Large intestine (tissue), 3 donors: ENCODE data around the gene CSNK1G2. TPM values are rescaled to one million over a fixed set of nuclear protein-coding genes. Genes with fewer than 3 reads are reported as not detected.

Experiments
- DNase-seq, 2 donors: peaks; one replicate each; pipeline versions ENCODE4 v3.0.0 to v3.0.0-alpha.2; 2013
- H3K27ac ChIP-seq: one replicate; pipeline ENCODE4 v1.5.1; 2013; ENCODE audit warnings: low read length
- H3K27me3 ChIP-seq: 2 replicates; pipeline ENCODE4 v1.6.1; 2013; ENCODE audit warnings: low read length; ENCODE audit not compliant: control insufficient read depth, insufficient read depth
- H3K36me3 ChIP-seq: 2 replicates; pipeline ENCODE4 v1.6.1; 2013; ENCODE audit warnings: low read length; ENCODE audit not compliant: control insufficient read depth, insufficient read depth
- H3K4me1 ChIP-seq: one replicate; pipeline ENCODE4 v1.6.1; 2013; ENCODE audit warnings: low read length; ENCODE audit not compliant: control insufficient read depth, insufficient read depth
- H3K4me3 ChIP-seq: one replicate; pipeline ENCODE4 v1.5.1; 2013; ENCODE audit warnings: low read length
- H3K9me3 ChIP-seq: one replicate; pipeline ENCODE4 v1.6.1; 2013; ENCODE audit warnings: mild to moderate bottlenecking, low read depth, low read length, moderate library complexity; ENCODE audit not compliant: control insufficient read depth
- WGBS: methylation state at CpG from one replicate; pipeline ENCODE4 v1.1.5; 2013; ENCODE audit warnings: low lambda C conversion rate; ENCODE audit not compliant: insufficient coverage; 5-methylcytosine and 5-hydroxymethylcytosine counted together
- polyA plus RNA-seq: library from polyadenylated mRNA; unstranded; fragments of 120-200 nt; gene quantifications from one replicate; pipeline ENCODE4 v1.2.1, GENCODE V29; 2013

Gene CSNK1G2
- polyA plus RNA-seq, 1 donor, result 56.9 TPM

DNA sequence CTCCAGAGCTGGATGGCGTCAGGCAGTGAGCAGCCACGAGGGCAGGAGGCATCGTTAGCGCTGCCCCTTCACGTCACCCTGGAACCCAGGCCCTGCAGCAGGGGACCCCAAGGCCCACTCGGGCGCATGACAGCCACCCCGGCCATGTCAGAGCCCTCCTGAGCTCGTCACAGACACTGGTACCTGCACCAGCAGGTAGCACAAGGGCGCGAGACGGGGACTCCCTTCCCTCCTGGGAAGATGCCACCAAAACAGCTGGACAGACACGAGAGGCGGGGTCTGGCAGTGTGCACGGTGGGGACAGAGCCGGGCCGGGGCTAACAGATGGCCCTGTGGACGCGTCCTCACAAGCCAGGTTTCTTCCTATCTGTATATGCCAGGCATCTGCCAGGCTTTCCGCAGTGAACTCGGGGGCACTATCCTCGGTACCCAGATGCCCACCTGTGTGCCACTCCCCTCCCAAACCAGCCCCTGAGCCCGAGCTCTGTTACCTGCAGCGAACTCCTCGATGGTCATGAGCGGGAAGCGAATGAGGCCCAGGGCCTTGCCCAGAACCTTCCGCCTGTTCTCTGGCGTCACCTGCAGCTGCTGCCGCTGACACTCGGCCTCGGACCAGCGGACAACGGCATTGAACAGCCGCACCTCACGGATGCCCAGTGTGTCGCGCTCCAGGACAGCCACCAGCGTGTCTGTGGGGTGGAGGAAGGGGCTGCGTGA is 48.7 kb downstream of the CSNK1G2 start:
- no CpG with 5 or more reads among the region's 40 CpGs for WGBS
- no peaks in the 10 kb centered on the region for H3K27me3 ChIP-seq
- H3K4me1 ChIP-seq, result no peaks in the 10 kb centered on the region
- H3K9me3 ChIP-seq, result peaks cover 17% of the 10 kb centered on the region
- H3K4me3 ChIP-seq, result no peak overlapping the region
- peaks cover 76% of the 10 kb centered on the region for H3K36me3 ChIP-seq
- DNase-seq, result no peak
- H3K27ac ChIP-seq, result no peak overlapping the region

DNA sequence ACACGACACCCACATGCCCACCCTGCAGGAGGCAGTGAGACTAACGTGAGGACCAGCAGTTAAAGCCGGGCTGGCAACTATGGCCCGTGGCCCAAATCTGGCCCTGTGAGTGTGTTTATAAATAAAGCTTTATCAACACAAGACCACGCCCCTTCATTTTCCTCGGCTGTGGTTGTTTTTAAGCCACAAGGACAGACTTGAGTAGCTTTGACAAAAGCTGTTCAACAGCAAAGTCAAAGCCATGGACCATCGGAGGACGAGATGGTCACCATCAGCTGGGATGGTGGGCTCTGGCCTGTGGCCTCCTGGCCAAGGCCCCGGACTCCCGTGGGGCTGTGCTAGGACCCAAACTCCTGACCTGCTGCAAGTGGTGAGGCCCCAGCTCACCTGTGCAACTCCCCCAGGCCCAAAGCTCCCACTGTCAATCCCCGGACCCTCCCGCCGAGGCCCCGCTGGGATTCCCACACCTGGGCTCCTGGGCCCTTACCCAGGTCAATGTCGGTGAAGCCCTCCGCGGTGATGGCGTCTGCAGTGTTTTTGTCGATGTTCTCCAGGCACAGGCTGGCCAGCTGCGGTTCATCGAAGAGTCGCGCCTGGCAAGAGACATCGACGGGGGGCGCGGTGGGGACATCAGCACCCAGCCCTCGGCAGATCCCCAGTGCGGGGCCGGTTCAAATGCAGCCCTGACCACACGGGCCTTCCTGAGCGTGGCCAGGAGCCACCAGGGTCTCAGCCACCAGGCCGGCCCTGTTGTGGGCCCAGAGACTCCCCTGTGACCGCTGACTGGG is 49.5 kb downstream of the CSNK1G2 start:
- peaks cover 70% of the 10 kb centered on the region for H3K36me3 ChIP-seq
- H3K27me3 ChIP-seq, result no peaks in the 10 kb centered on the region
- no peak overlapping the region for H3K4me3 ChIP-seq
- H3K9me3 ChIP-seq, result peaks cover 17% of the 10 kb centered on the region
- no CpG with 5 or more reads among the region's 34 CpGs for WGBS
- DNase-seq, result no peak
- no peaks in the 10 kb centered on the region for H3K4me1 ChIP-seq
- no peak overlapping the region for H3K27ac ChIP-seq

DNA sequence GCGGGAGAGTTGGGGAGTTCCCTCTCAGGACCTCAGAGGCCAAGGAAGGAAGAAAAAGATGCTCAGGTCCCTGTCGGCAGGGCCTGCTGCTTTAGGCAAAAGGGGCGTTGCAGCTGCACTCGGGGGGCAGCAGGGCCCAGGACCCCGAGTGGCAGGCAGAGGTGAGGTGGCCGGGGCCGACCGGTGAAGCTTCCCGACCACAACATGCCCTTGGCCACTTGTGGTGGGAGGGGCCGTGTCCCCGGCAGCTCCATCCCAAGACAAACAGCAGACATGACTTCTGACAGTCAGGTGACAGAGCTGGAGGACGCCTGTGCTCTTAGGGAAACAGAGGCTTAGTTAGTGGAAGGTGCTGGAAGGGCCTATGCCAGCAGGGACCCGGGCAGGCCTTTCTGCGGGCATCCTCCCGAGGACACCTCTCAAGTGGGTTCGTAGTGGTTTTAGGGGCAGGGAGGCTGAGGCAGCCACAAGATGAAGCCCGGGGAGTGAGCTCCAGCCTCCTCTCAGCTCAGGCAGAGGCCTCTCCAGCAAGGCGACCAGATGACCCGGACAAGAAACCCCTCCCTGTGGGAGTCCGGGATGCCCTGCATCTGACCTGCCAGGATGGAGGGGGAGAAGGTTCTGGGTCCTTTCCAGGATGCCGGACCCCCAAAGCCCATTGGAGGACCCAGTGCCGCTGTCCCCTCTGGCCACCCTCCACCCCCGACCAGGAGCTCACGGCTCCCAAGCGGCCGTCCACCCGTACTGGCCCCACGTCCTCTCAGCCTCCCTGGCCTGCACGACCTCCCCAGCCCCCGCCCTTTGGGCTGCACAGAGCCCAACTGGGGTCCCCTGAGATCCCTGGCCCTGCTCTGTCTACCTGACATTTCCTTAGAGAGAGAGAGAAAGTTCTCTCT is 50.3 kb downstream of the CSNK1G2 start:
- no peaks in the 10 kb centered on the region for H3K27me3 ChIP-seq
- H3K4me1 ChIP-seq, result no peaks in the 10 kb centered on the region
- no peak for DNase-seq
- no peak overlapping the region for H3K4me3 ChIP-seq
- WGBS, result no CpG with 5 or more reads among the region's 30 CpGs
- H3K27ac ChIP-seq, result no peak overlapping the region
- peaks cover 11% of the 10 kb centered on the region for H3K9me3 ChIP-seq
- peaks cover 67% of the 10 kb centered on the region for H3K36me3 ChIP-seq

DNA sequence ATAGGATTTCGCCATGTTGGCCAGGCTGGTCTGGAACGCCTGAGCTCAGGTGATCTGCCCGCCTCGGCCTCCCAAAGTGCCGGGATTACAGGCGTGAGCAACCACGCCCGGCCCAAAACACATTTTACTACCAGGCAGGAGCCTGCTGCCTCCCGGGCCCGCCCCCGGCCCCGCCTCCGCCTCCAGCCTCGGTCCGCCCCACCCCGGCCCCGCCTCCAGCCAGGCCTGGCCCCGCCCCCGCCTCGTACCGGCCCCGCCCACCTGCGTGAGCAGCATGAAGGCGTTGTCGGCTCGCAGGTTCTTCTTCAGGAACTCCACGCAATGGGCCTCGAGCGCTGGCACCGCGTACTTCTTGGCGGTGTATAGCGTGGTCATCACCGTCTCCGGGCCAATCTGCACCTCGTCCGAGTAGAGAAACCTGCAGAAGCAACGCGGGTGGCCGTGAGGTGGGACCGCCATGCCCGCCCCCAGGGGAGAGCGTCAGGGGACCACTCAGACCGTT is 51.8 kb downstream of the CSNK1G2 start:
- no CpG with 5 or more reads among the region's 44 CpGs for WGBS
- no peak for DNase-seq
- H3K27me3 ChIP-seq, result no peaks in the 10 kb centered on the region
- H3K9me3 ChIP-seq, result peaks cover 12% of the 10 kb centered on the region
- no peak overlapping the region for H3K4me3 ChIP-seq
- H3K27ac ChIP-seq, result no peak overlapping the region
- no peaks in the 10 kb centered on the region for H3K4me1 ChIP-seq
- H3K36me3 ChIP-seq, result peaks cover 56% of the 10 kb centered on the region

DNA sequence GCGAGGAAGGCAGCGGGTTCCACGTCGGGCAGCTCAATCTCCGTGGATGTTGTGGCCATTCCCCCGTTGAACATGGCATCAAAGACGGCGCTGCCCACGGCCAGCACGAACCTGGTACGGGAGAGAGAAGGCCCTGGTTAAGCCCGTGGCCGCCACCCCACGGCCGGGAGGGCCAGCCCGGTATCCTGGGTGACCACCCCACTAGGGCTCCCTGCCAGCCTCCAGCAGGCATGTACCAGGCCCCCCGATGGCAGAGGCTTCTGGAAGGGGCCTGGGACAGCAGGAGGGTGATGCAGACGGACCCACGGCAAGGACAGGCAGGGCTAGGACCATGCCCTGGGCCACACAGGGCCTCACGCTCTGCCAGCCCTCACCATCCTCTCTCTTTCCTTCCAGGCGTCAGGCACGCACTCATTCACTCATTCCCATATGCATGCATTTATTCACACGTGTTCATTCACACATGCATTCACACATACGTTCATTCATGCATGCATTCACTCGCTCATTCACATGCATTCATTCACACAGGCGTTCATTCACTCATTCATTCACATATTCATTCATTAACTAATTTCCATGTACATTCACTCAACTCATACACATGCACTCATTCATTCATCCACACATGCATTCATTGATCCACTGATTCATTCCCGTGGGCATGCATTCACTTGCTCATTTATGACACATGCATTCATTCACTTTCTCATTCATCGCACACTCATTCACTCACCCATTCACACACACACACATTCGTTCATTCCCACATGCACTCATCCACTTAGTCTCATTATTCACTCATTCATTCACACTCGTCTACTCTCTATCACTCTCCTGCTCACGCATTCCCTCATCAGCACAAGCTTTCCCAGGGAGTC is 56.6 kb downstream of the CSNK1G2 start:
- DNase-seq, result no peak

DNA sequence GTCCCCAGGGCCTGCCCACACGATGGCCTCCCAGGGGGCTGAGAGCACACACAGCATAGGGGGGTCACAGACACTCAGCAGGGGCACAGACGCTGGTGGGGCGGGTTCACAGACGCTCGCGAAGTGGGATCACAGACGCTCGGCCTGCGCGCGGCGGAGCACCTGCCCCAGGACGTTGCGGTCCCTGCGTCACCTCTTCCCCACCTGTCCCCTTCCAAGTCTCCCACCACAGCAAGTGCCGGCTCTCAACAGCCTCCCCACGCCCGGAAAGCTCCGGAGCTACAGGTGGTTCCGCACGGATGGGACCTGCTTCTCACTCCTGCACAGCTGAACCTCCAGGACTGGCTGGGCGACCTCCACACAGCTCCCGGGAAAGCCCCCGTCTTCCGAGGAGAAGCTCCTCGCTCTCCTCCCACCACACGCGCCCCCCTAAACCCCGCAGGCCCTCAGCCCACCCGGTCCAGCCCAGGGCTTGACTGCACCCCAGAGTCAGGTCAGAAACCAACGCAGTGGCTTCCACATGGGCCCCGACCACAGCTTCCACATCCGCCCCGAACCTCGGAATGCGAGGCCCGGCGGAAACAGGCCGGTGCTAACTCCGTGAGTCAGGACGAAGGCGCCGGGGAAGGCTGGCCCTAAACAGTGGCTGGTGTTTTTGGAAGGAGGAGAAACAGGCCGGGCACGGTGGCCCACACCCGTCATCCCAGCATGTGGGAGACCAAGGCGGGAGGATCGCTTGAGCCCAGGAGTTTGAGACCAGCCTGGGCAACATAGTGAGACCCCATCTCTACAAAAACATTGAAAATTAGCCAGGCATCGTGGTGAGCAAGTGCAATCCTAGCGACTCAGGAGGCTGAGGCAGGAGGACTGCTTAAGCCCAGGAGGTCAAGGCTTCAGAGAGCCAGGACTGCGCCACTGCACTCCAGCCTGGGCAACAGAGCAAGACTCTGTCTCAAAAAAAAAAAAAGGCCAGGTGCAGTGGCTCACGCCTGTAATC is 58.0 kb downstream of the CSNK1G2 start:
- no peak for DNase-seq
- no CpG with 5 or more reads among the region's 52 CpGs for WGBS
- Histone ChIP-seq H3K4me1 (no peaks in the 10 kb centered on the region), H3K9me3 (peaks cover 5% of the 10 kb centered on the region), H3K4me3 (no peak overlapping the region), H3K27me3 (no peaks in the 10 kb centered on the region), H3K27ac (no peak overlapping the region), H3K36me3 (peaks cover 45% of the 10 kb centered on the region)

More for the DNA sequence above, 56.6 kb downstream of the CSNK1G2 start:
- Histone ChIP-seq H3K27me3 (no peaks in the 10 kb centered on the region), H3K4me1 (no peaks in the 10 kb centered on the region), H3K4me3 (no peak overlapping the region), H3K27ac (no peak overlapping the region), H3K36me3 (peaks cover 49% of the 10 kb centered on the region), H3K9me3 (peaks cover 9% of the 10 kb centered on the region)
- WGBS, result 100% methylated on average over 6 of the region's 31 CpGs

DNA sequence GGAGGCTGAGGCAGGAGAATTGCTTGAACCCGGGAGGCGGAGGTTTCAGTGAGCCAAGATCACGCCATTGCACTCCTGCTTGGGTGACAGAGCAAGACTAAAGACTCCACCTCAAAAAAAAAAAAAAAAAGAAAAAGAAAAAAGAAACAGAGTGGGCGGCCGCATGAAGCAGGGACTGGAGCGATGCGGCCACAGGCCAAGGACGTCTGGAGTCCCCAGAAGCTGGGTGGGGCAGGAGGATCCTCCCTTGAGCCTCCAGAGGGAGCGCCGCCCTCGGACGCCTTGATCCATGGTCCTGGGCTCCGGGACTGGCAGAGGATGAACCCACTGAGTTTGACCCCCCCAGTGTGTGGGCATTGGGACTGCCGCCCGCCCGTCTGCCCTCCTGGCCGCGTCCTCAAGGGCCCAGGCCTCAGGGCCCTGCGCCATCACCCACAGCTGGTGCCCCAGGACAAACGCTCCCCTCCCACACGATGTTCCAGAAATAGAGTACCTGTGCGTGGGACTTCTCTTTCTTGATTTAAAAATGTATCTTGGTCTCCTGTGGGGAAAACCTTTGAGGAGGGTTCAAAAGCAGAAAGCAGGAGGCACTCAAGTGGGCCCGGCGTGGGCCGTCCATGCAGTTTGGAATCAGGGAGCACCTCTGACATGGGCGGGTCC is 59.0 kb downstream of the CSNK1G2 start:
- WGBS, result 93% methylated on average over 3 of the region's 26 CpGs
- Histone ChIP-seq H3K36me3 (peaks cover 45% of the 10 kb centered on the region), H3K4me1 (no peaks in the 10 kb centered on the region), H3K27me3 (no peaks in the 10 kb centered on the region), H3K9me3 (peaks cover 5% of the 10 kb centered on the region), H3K27ac (no peak overlapping the region), H3K4me3 (no peak overlapping the region)
- DNase-seq, result no peak

DNA sequence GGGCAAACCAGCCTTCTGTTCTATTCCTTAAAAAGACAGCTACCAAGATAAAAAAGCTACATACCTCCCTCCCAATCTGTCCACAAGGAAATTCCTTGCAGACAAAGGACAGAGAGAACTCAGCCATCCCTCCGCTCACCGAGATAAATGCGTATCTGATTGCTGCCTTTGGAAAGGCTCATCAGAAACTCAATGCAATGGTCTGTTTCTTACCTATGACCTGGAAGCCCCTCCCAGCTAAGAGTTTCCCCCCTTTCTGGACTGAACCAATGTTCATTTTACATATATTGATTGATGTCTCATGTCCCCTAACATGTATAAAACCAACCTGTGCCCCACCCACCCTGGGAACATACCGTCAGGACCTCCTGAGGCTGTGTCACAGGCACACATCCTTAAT is 62.9 kb downstream of the CSNK1G2 start:
- DNase-seq, result no peak
- Histone ChIP-seq H3K4me1 (no peaks in the 10 kb centered on the region), H3K9me3 (peaks cover 4% of the 10 kb centered on the region), H3K27me3 (no peaks in the 10 kb centered on the region), H3K36me3 (peaks cover 29% of the 10 kb centered on the region), H3K27ac (no peak overlapping the region), H3K4me3 (no peak overlapping the region)
- WGBS, result 100% methylated on average over 1 of the region's 4 CpGs
